Fibroblast of villous mesenchyme (primary cell): ENCODE measurements around the gene C19orf73. TPM values are rescaled to one million over a fixed set of nuclear protein-coding genes. Genes with fewer than 3 reads are reported as not detected.
"Not testable (repeated sequence)": the region's sequence is repeated elsewhere in the genome, so short reads cannot be mapped to it uniquely, and the experiment has no call there.

Experiments
- DNase-seq: peaks from one replicate; pipeline ENCODE4 v3.0.0-alpha.2; 2010; ENCODE audit warnings: low read depth
- H3K4me3 ChIP-seq: 2 replicates; pipeline ENCODE4 v1.5.1; 2011; ENCODE audit warnings: low read depth, mild to moderate bottlenecking, low read length
- total RNA-seq: library from RNA; depleted of rRNA; stranded (reverse); fragments of >200 nt; gene quantifications from 2 replicates; pipeline ENCODE4 v1.2.3, GENCODE V29; 2012
- TF ChIP-seq, protein P1 (sequence below): IDR thresholded peaks from 2 replicates; pipeline ENCODE4 v1.5.1; 2012; ENCODE audit warnings: low read depth, mild to moderate bottlenecking, low read length; ENCODE audit not compliant: insufficient read depth

The C19orf73 gene
- total RNA-seq, 1 donor: not detected

DNA sequence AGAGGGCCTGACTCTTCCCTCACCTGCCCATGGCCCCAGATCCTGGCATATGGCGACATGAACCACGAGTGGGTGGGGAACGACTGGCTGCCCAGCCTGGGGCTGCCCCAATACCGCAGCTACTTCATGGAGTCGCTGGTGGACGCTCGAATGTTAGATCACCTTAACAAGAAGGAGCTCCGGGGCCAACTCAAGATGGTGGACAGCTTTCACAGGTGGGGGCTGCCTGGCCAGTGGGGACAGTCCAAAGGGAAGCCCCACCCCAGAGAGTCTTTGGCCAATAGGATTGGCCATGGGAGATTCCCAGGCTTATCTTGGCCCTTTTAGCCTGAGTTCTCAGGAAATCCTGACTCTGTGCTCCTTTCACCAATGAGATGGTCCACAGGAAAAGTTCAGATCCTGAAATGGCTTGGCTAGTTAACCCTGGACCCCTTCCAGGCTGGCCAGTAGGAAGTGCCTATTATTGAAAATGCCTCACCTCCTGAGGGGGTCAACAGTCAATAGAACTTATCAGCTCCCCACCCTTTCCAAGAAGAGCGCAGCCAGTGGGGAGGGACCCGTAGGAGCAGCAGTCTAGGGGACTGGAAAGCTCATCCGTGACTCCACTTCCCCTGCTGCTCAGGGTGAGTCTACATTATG is 29.2 kb upstream of the C19orf73 start:
- no peak for DNase-seq
- TF ChIP-seq, protein P1, sequence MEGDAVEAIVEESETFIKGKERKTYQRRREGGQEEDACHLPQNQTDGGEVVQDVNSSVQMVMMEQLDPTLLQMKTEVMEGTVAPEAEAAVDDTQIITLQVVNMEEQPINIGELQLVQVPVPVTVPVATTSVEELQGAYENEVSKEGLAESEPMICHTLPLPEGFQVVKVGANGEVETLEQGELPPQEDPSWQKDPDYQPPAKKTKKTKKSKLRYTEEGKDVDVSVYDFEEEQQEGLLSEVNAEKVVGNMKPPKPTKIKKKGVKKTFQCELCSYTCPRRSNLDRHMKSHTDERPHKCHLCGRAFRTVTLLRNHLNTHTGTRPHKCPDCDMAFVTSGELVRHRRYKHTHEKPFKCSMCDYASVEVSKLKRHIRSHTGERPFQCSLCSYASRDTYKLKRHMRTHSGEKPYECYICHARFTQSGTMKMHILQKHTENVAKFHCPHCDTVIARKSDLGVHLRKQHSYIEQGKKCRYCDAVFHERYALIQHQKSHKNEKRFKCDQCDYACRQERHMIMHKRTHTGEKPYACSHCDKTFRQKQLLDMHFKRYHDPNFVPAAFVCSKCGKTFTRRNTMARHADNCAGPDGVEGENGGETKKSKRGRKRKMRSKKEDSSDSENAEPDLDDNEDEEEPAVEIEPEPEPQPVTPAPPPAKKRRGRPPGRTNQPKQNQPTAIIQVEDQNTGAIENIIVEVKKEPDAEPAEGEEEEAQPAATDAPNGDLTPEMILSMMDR: no peak
- H3K4me3 ChIP-seq: no peak overlapping the region

GRCh38 chr19:49146408-49146770 is 27.4 kb upstream of the C19orf73 start:
- not testable (repeated sequence) for H3K4me3 ChIP-seq, DNase-seq

- peak; percentile 74 for DNase-seq
- TF ChIP-seq, protein P1: peak; percentile 80
- peak overlapping the region; percentile 55 for H3K4me3 ChIP-seq
These were observed 26.8 kb upstream of the C19orf73 start for GRCh38 chr19:49145573-49146407.

DNA sequence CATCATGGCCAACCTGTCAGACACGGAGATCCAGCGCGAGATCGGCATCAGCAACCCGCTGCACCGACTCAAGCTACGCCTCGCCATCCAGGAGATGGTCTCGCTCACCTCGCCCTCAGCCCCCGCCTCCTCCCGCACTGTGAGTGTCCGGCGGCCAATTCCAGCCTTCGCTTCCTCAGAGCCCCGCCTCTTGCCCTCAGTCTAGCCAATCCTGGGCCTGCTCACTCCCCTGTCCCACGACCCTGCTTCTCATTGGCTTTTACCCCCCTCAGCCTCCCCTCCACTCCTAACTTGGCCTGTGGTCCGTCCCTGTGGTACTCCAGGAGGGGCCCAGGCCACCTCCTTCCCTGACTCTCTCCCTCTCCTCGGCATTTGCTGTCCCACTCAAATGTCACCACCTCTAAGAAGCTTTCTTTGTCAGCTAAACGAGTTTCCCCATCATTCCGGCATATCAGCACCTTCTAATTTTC is 24.0 kb upstream of the C19orf73 start:
- TF ChIP-seq, protein P1: no peak
- peak; percentile 90 for DNase-seq
- H3K4me3 ChIP-seq: peak overlapping the region; percentile 75

DNA sequence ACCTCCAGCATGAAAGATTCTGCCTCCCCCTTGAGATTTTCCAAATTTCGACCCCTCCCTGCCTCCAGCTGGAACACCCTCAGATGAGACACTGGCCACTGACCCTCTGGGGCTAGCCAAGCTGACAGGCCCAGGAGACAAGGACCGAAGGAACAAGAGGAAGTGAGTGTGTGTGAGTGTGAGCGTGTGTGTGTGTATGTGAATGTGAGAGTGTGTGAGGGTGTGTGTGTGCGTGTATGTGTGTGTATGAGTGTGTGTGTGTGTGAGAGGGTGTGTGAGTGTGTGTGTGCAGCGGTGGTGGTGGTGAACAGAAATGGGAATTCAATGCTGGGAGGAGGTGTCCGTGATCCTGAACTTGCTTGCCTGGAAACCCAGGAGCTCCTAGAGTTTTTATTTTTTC is 22.4 kb upstream of the C19orf73 start:
- TF ChIP-seq, protein P1: no peak
- H3K4me3 ChIP-seq: no peak overlapping the region
- DNase-seq: no peak

GRCh38 chr19:49140951-49141350 is 22.0 kb upstream of the C19orf73 start:
- TF ChIP-seq, protein P1: no peak
- no peak for DNase-seq
- H3K4me3 ChIP-seq: no peak overlapping the region

DNA sequence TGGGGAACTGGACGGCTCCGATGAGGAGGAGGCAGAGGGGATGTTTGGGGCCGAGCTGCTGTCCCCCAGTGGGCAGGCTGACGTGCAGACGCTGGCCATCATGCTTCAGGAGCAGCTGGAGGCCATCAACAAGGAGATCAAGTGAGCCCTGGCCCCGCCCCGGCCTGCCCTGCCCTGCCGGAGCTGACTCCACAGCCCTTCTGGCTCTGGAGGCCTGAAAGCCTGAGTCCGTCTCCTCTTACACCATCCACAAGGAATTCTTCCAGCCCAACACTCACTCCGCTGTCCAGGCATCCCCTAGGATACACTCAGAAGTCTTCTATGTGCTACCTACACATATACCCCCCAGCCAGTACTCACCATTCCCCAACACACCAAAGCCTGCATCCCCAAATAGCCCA is 17.8 kb upstream of the C19orf73 start:
- TF ChIP-seq, protein P1: no peak
- H3K4me3 ChIP-seq: no peak overlapping the region
- DNase-seq: peak; percentile 79
